ENCODE results near the gene KANSL1. TPM values are rescaled to one million over a fixed set of nuclear protein-coding genes. Genes with fewer than 3 reads are reported as not detected.
A peak's percentile ranks its signal among the peaks of the same experiment; 100 is the strongest.

Gene KANSL1
- total RNA-seq, 1 experiment from 2014 or later = 55.5 TPM

DNA sequence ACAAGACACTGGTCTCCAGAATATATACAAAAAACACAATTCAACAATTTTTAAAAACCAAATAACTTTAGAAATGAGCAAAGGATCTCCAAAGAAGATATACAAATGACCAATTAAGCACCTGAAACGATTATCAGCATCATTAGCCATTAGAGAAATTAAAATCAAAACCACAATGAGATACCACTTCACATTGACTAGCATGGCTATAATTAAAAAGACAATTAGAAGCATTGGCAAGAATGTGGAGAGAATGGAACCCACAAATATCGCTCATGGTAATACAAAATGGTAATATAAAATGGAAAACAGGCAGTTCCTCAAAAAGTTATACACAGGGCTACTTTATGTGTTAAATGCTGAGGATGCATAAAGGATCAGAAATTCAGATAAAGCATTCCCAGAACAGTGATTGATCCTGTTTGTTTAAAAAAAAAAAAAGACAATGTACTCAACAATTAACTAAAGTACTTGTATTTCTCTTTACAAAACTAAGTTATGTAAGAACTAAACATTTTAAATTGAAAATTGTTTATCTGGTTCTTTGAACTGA lies 52.5 kb downstream of the KANSL1 start:
- in situ Hi-C loops (cut with HindIII; ENCODE audit: low pct_unique_long_range_greater_than_20kb, low sequenced_read_pairs) = no loop called here
- no TSS peak for BruUV-seq (replicated peaks)
- Histone ChIP-seq H3K36me3 (ENCODE audit: control insufficient read depth, insufficient read depth, low read length) (no peaks in the 10 kb centered on the region), H3K27me3 (ENCODE audit: control insufficient read depth, insufficient read depth, low read length) (no peaks in the 10 kb centered on the region), H3K4me1 (ENCODE audit: control insufficient read depth, insufficient read depth, low read length) (peaks cover 8% of the 10 kb centered on the region; the same call in 1 of the 2 replicates), H3K4me3 (ENCODE audit: low read depth in 2 of 2, low read length in 2 of 2) (no peak overlapping the region), H3K9me3 (ENCODE audit: control insufficient read depth, insufficient read depth, low read depth, low read length) (no peaks in the 10 kb centered on the region), H3K27ac (ENCODE audit: low read length) (no peak overlapping the region)
- ChIA-PET POLR2A (no interaction called here), CTCF (no interaction called here)
- no peak for DNase-seq (ENCODE audit: low read depth, low spot score)
- ATAC-seq = no peak
- intact Hi-C loops (cut with micrococcal nuclease; ENCODE audit: unreplicated experiment) = no loop called here
- no peak for TF ChIP-seq SIN3A (IDR thresholded peaks at IDR 0.05; ENCODE audit: borderline replicate concordance, insufficient read depth, low read depth, low read length)
- TF ChIP-seq, protein P1, sequence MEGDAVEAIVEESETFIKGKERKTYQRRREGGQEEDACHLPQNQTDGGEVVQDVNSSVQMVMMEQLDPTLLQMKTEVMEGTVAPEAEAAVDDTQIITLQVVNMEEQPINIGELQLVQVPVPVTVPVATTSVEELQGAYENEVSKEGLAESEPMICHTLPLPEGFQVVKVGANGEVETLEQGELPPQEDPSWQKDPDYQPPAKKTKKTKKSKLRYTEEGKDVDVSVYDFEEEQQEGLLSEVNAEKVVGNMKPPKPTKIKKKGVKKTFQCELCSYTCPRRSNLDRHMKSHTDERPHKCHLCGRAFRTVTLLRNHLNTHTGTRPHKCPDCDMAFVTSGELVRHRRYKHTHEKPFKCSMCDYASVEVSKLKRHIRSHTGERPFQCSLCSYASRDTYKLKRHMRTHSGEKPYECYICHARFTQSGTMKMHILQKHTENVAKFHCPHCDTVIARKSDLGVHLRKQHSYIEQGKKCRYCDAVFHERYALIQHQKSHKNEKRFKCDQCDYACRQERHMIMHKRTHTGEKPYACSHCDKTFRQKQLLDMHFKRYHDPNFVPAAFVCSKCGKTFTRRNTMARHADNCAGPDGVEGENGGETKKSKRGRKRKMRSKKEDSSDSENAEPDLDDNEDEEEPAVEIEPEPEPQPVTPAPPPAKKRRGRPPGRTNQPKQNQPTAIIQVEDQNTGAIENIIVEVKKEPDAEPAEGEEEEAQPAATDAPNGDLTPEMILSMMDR (IDR thresholded peaks at IDR 0.05) = no peak
- TF ChIP-seq POLR2AphosphoS5 (IDR thresholded peaks at IDR 0.05; ENCODE audit: low read depth, low read length) = no peak
- no peak for TF ChIP-seq TCF7L2 (IDR thresholded peaks at IDR 0.05; ENCODE audit: low read depth, low read length)
- TF ChIP-seq, protein P2, sequence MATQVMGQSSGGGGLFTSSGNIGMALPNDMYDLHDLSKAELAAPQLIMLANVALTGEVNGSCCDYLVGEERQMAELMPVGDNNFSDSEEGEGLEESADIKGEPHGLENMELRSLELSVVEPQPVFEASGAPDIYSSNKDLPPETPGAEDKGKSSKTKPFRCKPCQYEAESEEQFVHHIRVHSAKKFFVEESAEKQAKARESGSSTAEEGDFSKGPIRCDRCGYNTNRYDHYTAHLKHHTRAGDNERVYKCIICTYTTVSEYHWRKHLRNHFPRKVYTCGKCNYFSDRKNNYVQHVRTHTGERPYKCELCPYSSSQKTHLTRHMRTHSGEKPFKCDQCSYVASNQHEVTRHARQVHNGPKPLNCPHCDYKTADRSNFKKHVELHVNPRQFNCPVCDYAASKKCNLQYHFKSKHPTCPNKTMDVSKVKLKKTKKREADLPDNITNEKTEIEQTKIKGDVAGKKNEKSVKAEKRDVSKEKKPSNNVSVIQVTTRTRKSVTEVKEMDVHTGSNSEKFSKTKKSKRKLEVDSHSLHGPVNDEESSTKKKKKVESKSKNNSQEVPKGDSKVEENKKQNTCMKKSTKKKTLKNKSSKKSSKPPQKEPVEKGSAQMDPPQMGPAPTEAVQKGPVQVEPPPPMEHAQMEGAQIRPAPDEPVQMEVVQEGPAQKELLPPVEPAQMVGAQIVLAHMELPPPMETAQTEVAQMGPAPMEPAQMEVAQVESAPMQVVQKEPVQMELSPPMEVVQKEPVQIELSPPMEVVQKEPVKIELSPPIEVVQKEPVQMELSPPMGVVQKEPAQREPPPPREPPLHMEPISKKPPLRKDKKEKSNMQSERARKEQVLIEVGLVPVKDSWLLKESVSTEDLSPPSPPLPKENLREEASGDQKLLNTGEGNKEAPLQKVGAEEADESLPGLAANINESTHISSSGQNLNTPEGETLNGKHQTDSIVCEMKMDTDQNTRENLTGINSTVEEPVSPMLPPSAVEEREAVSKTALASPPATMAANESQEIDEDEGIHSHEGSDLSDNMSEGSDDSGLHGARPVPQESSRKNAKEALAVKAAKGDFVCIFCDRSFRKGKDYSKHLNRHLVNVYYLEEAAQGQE (IDR thresholded peaks at IDR 0.05; ENCODE audit: insufficient read depth in 1 of 2, low read depth in 2 of 2, low read length in 1 of 2) = no peak

DNA sequence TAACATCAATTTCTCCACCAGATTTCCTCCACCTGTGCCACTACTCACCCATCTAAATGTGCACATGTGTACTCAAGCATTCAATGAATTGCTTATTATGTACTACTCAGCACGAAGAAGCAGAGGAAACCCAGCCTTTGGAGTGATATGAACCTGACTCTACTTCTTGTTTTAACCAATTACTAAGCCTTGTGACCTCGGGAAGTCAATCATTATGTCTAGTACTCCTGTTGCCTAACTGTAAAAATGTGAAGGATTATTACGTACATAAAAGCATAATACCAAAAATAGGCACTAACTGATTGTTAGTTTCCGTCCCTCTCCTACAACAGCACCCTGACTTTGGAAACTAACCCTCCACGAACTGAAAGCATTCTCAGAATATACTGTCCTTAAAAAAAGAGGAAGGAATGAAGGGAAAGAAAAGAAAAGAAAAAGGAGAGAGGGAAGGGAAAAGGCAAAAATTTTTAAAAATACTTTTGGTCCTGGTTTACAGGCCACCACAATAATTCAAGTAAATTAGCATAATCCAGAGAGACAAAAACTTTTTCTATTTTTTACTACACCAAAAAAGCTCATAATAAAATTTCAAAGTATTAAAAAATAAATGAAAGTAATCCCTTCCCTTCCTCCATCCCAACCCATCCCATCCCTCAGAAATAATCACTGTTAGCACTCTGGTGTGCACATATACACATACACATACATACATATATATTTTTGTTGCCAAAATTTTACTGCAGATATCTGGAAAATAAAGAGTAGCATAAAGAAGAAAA lies 53.6 kb downstream of the KANSL1 start:
- Histone ChIP-seq H3K4me1 (ENCODE audit: control insufficient read depth, insufficient read depth, low read length) (peaks cover 3% of the 10 kb centered on the region; the same call in 1 of the 2 replicates), H3K36me3 (ENCODE audit: control insufficient read depth, insufficient read depth, low read length) (no peaks in the 10 kb centered on the region), H3K27me3 (ENCODE audit: control insufficient read depth, insufficient read depth, low read length) (no peaks in the 10 kb centered on the region), H3K4me3 (ENCODE audit: low read depth in 2 of 2, low read length in 2 of 2) (no peak overlapping the region), H3K27ac (ENCODE audit: low read length) (no peak overlapping the region), H3K9me3 (ENCODE audit: control insufficient read depth, insufficient read depth, low read depth, low read length) (no peaks in the 10 kb centered on the region)
- intact Hi-C loops (cut with micrococcal nuclease; ENCODE audit: unreplicated experiment) (no loop called here), in situ Hi-C loops (cut with HindIII; ENCODE audit: low pct_unique_long_range_greater_than_20kb, low sequenced_read_pairs) (no loop called here)
- TF ChIP-seq TCF7L2 (IDR thresholded peaks at IDR 0.05; ENCODE audit: low read depth, low read length) (no peak), POLR2AphosphoS5 (IDR thresholded peaks at IDR 0.05; ENCODE audit: low read depth, low read length) (no peak), SIN3A (IDR thresholded peaks at IDR 0.05; ENCODE audit: borderline replicate concordance, insufficient read depth, low read depth, low read length) (no peak)
- TF ChIP-seq, protein P1 (IDR thresholded peaks at IDR 0.05) = no peak
- TF ChIP-seq, protein P2 (IDR thresholded peaks at IDR 0.05; ENCODE audit: insufficient read depth in 1 of 2, low read depth in 2 of 2, low read length in 1 of 2) = no peak
- ATAC-seq (no peak), DNase-seq (ENCODE audit: low read depth, low spot score) (no peak)
- POLR2A ChIA-PET = no interaction called here
- BruUV-seq (replicated peaks) = TSS peak; percentile 25
- CTCF ChIA-PET = no interaction called here
